NCI-H510A (cell line): ENCODE data around the gene TYRP1.

Source experiments
- DNase-seq: peaks from one replicate; lab custom pipeline; 2025; lab: John Stamatoyannopoulos, UW

TYRP1 gene

DNA sequence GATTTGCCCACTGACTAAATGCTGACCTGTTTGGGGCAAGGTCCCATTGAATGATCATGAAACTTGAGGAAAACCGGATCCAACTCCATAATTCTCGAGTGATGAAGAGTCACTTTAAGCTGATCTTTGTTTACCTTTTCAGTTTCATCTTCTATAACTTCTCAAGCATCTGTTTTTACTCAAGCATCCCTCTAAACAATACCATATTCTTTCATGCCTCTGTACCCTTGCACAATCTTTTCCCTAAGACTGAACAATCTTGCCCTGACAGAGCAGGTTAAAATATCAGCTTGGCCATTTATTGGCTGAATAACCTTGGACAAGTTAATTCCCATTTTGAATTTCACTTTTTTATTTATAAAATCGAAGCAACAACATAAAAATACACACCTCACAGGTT is 39.8 kb downstream of the TYRP1 start:
- no peak for DNase-seq

DNA sequence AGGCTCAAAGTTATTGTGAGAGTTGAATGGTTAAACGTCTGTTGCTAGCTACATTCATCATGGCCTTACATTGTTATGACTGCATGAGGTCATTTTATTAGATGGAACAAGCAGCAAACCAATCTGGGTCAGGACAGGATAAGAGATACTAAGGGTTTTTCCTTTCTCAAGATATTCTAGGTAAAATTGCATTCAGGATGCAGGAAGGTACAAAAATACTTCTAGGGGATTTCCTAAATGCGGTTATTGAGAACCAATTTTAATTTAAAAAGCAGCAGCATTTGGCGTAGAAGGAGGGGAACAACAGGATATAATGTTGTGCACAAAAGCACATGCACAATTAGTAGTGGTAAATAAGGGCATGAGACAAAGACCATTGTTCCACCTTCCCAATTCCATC is 42.5 kb downstream of the TYRP1 start:
- DNase-seq: no peak

DNA sequence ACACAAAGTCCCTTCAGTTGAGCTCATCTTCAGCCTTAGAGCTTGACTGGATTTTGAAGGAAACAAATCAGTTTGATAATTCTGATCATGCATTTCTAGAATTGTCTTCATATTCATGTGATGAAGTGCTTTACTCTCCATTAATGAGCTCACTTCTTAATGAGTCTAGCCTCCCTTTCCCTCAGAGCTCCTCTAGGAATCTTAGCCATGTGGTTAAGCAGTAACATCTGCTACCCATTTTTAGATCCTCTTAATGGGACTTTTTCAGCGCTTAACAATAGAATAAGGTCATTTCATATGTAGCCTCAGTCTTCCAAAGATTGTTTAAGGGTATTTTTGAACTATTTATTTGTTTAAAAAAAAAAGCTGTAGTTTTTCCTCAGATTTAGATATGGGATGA is 44.7 kb downstream of the TYRP1 start:
- DNase-seq: no peak

DNA sequence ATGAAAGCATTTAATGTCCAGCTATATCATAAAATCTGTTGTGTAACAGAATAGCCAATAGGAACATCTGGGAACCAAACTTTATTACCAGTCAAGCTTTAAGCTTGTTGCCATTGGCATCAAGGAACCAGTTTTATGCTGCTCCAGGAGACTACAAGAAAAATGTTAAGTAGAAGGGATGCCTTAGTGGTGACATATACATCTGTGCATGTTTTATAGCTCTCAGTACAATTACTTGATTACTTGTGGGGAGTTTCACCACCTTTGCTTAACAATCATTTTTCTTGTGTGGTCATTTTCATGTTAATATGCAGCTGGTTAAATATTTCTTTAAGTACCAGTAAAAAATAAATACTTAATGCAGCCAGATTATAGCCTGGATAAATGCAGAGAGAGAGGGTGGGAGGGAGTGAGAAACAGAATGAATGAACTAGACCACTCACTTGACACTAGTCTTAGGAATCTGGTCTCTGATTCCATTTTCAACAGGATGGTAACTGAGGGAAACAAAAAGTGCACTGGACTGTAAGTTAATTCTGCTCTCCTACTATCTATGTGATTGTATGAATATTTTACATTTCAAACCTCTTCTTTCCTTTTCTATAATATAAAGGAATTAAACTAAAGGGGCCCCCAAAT is 45.9 kb downstream of the TYRP1 start:
- no peak for DNase-seq

DNA sequence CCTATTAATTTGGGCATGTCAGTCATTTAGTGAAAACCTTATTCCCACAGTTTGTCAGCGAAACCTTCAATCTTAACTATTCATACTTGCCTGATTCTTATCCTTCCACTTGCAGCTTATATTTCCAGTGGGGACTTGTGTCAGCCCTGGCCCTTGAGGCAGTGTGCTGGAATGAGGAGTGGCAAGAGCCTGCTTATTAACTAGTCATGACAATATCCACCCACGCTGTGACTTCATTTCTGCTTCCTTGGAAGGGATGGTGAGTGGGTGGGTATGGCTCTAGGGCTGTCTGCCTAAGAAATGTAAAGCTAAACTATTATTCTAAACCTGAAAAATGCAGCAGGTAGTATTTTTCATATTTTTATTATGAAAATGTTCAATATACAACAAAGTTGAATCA is 47.7 kb downstream of the TYRP1 start:
- DNase-seq: no peak

DNA sequence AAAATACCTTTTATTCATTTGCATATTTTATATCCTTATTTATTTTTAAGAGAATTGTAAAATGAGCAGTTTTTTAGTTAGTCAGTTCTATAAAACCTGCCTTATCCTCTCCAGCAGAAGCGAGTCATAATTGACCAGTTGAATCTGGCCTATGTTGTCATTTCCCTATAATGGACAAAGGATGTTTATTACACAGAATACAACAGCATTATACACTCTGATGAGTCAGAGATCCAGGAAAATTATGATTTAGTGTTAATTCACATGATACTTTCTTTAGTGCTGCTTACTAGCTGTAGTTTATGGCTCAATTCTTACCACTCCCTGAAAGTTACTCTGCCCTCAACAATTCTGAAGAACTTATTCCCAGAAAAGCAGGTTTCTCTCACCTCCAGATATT is 54.8 kb downstream of the TYRP1 start:
- DNase-seq: no peak

DNA sequence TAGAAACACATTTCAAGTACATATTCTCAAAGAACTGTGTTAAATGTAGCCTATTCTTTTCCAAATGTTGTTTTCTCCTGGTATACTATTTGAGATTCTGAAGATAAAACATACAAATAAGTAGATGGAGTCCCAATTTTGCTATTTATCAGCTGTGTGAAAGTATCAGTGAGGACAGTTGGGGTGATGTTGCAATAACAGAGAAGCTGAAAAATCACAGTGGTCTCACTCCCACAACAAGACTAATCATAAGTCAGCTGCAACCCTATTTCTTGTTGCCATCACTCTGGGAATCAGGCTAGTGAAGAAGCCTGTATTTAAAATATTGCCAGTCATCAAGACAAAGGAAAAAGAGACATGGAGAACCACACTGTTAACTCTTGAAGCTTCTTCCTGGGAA is 55.8 kb downstream of the TYRP1 start:
- no peak for DNase-seq

DNA sequence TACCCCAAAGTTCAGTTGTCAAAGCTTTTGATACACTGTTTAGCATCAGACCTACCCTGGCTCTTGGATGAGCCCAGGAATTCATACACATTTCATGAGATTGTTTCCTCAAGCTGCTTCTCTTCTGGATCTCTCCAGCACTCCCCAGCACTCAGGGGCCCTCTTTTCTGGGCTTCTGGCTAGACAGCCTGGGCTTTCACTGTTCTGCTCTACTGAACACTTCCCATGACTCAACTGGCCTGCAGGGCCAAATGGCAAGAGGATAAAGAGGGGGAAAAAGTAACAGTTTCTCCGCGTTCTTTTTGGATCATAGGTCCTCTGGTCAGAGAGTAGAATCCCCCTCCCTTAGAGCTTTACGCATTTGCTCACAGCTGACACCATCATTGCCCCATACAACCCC is 60.7 kb downstream of the TYRP1 start:
- DNase-seq: no peak

DNA sequence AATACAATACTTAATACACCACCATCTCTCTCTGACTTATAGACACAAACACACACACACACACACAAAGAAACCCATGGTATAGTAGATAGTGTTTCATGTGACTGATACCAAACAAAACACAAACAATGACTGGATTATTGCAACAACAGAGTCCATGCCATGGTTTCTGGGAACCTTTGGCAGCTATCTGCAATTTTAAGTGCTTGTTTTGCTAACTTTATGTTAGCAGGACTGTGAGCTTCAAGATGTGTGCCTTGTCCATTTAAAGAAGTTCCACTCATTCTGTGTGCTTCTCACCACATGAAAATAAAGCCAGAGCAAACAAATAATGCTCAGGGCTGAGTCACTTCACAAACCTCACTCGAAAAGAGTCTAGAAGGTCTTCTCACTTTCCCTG is 66.6 kb downstream of the TYRP1 start:
- DNase-seq: no peak
